Measurements from ENCODE around the gene CDHR1. TPM values are rescaled to one million over a fixed set of nuclear protein-coding genes. Genes with fewer than 3 reads are reported as not detected.
A peak's percentile ranks its signal among the peaks of the same experiment; 100 is the strongest.
"Not testable (repeated sequence)": the region's sequence is repeated elsewhere in the genome, so short reads cannot be mapped to it uniquely, and the experiment has no call there.

Gene CDHR1
- total RNA-seq, 2 experiments from 2014 or later = 1.7 to 3.5 TPM

GRCh38 chr10:84178160-84178609 is 16.2 kb upstream of the CDHR1 start:
- DNase-seq (no peak), ATAC-seq (ENCODE audit: low read depth) (no peak)
- Mint-ChIP-seq H3K27me3 (no peaks in the 10 kb centered on the region), H3K4me1 (peaks cover 4% of the 10 kb centered on the region), H3K36me3 (no peaks in the 10 kb centered on the region), H3K4me3 (no peak overlapping the region), H3K27ac (no peak overlapping the region), H3K9me3 (no peaks in the 10 kb centered on the region)
- POLR2A ChIA-PET = interaction anchor here (0.9 to 1.9 kb wide), 5 partner anchors 17 to 39 kb away, joined by 3 to 10 read pairs (median 4); partner anchors contain the start of gene GHITM

GRCh38 chr10:84179059-84179710 is 15.2 kb upstream of the CDHR1 start:
- Mint-ChIP-seq H3K4me3 (no peak overlapping the region), H3K36me3 (no peaks in the 10 kb centered on the region), H3K4me1 (peaks cover 4% of the 10 kb centered on the region), H3K9me3 (no peaks in the 10 kb centered on the region), H3K27me3 (no peaks in the 10 kb centered on the region), H3K27ac (no peak overlapping the region)
- DNase-seq = no peak
- POLR2A ChIA-PET = no interaction called here
- ATAC-seq (ENCODE audit: low read depth) = no peak

- H3K36me3 Mint-ChIP-seq; H3K9me3 Mint-ChIP-seq; H3K4me1 Mint-ChIP-seq; H3K27me3 Mint-ChIP-seq; H3K27ac Mint-ChIP-seq; H3K4me3 Mint-ChIP-seq; ATAC-seq (ENCODE audit: low read depth); DNase-seq; POLR2A ChIA-PET: not testable (repeated sequence)
Observed at GRCh38 chr10:84180386-84180785, 14.0 kb upstream of the CDHR1 start.

- H3K4me1 Mint-ChIP-seq = peaks cover 9% of the 10 kb centered on the region
- H3K27me3 Mint-ChIP-seq = no peaks in the 10 kb centered on the region
- no peak for ATAC-seq (ENCODE audit: low read depth)
- H3K9me3 Mint-ChIP-seq = no peaks in the 10 kb centered on the region
- H3K4me3 Mint-ChIP-seq = no peak overlapping the region
- H3K27ac Mint-ChIP-seq = no peak overlapping the region
- DNase-seq = no peak
- POLR2A ChIA-PET = no interaction called here
- no peaks in the 10 kb centered on the region for H3K36me3 Mint-ChIP-seq
Observed at GRCh38 chr10:84181631-84182030, 12.7 kb upstream of the CDHR1 start.

- H3K9me3 Mint-ChIP-seq = no peaks in the 10 kb centered on the region
- DNase-seq = no peak
- H3K27ac Mint-ChIP-seq = no peak overlapping the region
- H3K27me3 Mint-ChIP-seq = no peaks in the 10 kb centered on the region
- peak; percentile 70 for ATAC-seq (ENCODE audit: low read depth)
- peaks cover 6% of the 10 kb centered on the region for H3K4me1 Mint-ChIP-seq
- no peaks in the 10 kb centered on the region for H3K36me3 Mint-ChIP-seq
- H3K4me3 Mint-ChIP-seq = peak overlapping the region; percentile 18
- POLR2A ChIA-PET = no interaction called here
Observed at GRCh38 chr10:84184517-84184916, 9.8 kb upstream of the CDHR1 start.

- Mint-ChIP-seq H3K9me3 (no peaks in the 10 kb centered on the region), H3K27me3 (no peaks in the 10 kb centered on the region), H3K4me1 (peaks cover 6% of the 10 kb centered on the region), H3K4me3 (no peak overlapping the region), H3K27ac (no peak overlapping the region), H3K36me3 (no peaks in the 10 kb centered on the region)
- ATAC-seq (ENCODE audit: low read depth) (no peak), DNase-seq (no peak)
- POLR2A ChIA-PET = no interaction called here
Observed at GRCh38 chr10:84185526-84186175, 8.7 kb upstream of the CDHR1 start.

GRCh38 chr10:84188815-84189214 is 5.5 kb upstream of the CDHR1 start:
- ATAC-seq (ENCODE audit: low read depth) = no peak
- H3K4me1 Mint-ChIP-seq = peaks cover 16% of the 10 kb centered on the region
- DNase-seq = no peak
- no peaks in the 10 kb centered on the region for H3K9me3 Mint-ChIP-seq
- H3K36me3 Mint-ChIP-seq = no peaks in the 10 kb centered on the region
- POLR2A ChIA-PET = no interaction called here
- H3K27me3 Mint-ChIP-seq = peaks cover 9% of the 10 kb centered on the region
- H3K4me3 Mint-ChIP-seq = no peak overlapping the region
- no peak overlapping the region for H3K27ac Mint-ChIP-seq

- POLR2A ChIA-PET = interaction anchor here (1.8 kb wide), 1 partner anchor 34 kb away, joined by 4 read pairs; no protein-coding TSS in a partner anchor
- no peak overlapping the region for H3K27ac Mint-ChIP-seq
- no peak overlapping the region for H3K4me3 Mint-ChIP-seq
- ATAC-seq (ENCODE audit: low read depth) (peak; percentile 21), DNase-seq (no peak)
- H3K9me3 Mint-ChIP-seq = no peaks in the 10 kb centered on the region
- no peaks in the 10 kb centered on the region for H3K36me3 Mint-ChIP-seq
- H3K27me3 Mint-ChIP-seq = peaks cover 20% of the 10 kb centered on the region
- H3K4me1 Mint-ChIP-seq = peaks cover 11% of the 10 kb centered on the region
Observed at GRCh38 chr10:84190621-84191020, 3.7 kb upstream of the CDHR1 start.

GRCh38 chr10:84191106-84191505 is 3.2 kb upstream of the CDHR1 start:
- peak; percentile 39 for DNase-seq
- Mint-ChIP-seq H3K27me3 (peaks cover 25% of the 10 kb centered on the region), H3K27ac (peak overlapping the region; percentile 4), H3K4me3 (no peak overlapping the region), H3K36me3 (no peaks in the 10 kb centered on the region), H3K9me3 (no peaks in the 10 kb centered on the region), H3K4me1 (peaks cover 11% of the 10 kb centered on the region)
- POLR2A ChIA-PET = interaction anchor here (1.8 kb wide), 1 partner anchor 34 kb away, joined by 4 read pairs; no protein-coding TSS in a partner anchor
- peak; percentile 63 for ATAC-seq (ENCODE audit: low read depth)

- no peak overlapping the region for H3K27ac Mint-ChIP-seq
- POLR2A ChIA-PET = no interaction called here
- no peaks in the 10 kb centered on the region for H3K9me3 Mint-ChIP-seq
- DNase-seq = peak; percentile 17
- H3K27me3 Mint-ChIP-seq = peaks cover 43% of the 10 kb centered on the region
- no peaks in the 10 kb centered on the region for H3K36me3 Mint-ChIP-seq
- H3K4me3 Mint-ChIP-seq = no peak overlapping the region
- peaks cover 11% of the 10 kb centered on the region for H3K4me1 Mint-ChIP-seq
- no peak for ATAC-seq (ENCODE audit: low read depth)
Observed at GRCh38 chr10:84193327-84193726, 1.0 kb upstream of the CDHR1 start.

- Mint-ChIP-seq H3K27me3 (peaks cover 43% of the 10 kb centered on the region), H3K4me1 (peaks cover 11% of the 10 kb centered on the region), H3K9me3 (no peaks in the 10 kb centered on the region), H3K4me3 (peak overlapping the region; percentile 34), H3K36me3 (no peaks in the 10 kb centered on the region), H3K27ac (no peak overlapping the region)
- ATAC-seq (ENCODE audit: low read depth) (no peak), DNase-seq (peak; percentile 26)
- POLR2A ChIA-PET = no interaction called here
Observed at GRCh38 chr10:84193846-84194423, 402 bp upstream of the CDHR1 start.

- Mint-ChIP-seq H3K27ac (no peak overlapping the region), H3K27me3 (peaks cover 43% of the 10 kb centered on the region), H3K4me3 (peak overlapping the region; percentile 57), H3K4me1 (peaks cover 11% of the 10 kb centered on the region), H3K36me3 (no peaks in the 10 kb centered on the region), H3K9me3 (no peaks in the 10 kb centered on the region)
- ATAC-seq (ENCODE audit: low read depth) (no peak), DNase-seq (peak; percentile 26)
- POLR2A ChIA-PET = interaction anchor here (0.7 kb wide), 1 partner anchor 18 kb away, joined by 3 read pairs; no protein-coding TSS in a partner anchor
Observed at GRCh38 chr10:84195044-84195830, 900 bp downstream of the CDHR1 start.

- H3K4me3 Mint-ChIP-seq = no peak overlapping the region
Observed at GRCh38 chr10:84196083-84196482, 1.7 kb downstream of the CDHR1 start.

More at GRCh38 chr10:84196083-84196482, 1.7 kb downstream of the CDHR1 start:
- Mint-ChIP-seq H3K9me3 (no peaks in the 10 kb centered on the region), H3K36me3 (no peaks in the 10 kb centered on the region), H3K4me1 (peaks cover 7% of the 10 kb centered on the region), H3K27ac (no peak overlapping the region), H3K27me3 (peaks cover 43% of the 10 kb centered on the region)
- POLR2A ChIA-PET = no interaction called here
- ATAC-seq (ENCODE audit: low read depth) = no peak
- DNase-seq = no peak
